Measurements from ENCODE around the gene SSNA1. TPM values are rescaled to one million over a fixed set of nuclear protein-coding genes. Genes with fewer than 3 reads are reported as not detected.

The SSNA1 gene
- total RNA-seq, 1 donor from 2014 or later = 123 TPM

DNA sequence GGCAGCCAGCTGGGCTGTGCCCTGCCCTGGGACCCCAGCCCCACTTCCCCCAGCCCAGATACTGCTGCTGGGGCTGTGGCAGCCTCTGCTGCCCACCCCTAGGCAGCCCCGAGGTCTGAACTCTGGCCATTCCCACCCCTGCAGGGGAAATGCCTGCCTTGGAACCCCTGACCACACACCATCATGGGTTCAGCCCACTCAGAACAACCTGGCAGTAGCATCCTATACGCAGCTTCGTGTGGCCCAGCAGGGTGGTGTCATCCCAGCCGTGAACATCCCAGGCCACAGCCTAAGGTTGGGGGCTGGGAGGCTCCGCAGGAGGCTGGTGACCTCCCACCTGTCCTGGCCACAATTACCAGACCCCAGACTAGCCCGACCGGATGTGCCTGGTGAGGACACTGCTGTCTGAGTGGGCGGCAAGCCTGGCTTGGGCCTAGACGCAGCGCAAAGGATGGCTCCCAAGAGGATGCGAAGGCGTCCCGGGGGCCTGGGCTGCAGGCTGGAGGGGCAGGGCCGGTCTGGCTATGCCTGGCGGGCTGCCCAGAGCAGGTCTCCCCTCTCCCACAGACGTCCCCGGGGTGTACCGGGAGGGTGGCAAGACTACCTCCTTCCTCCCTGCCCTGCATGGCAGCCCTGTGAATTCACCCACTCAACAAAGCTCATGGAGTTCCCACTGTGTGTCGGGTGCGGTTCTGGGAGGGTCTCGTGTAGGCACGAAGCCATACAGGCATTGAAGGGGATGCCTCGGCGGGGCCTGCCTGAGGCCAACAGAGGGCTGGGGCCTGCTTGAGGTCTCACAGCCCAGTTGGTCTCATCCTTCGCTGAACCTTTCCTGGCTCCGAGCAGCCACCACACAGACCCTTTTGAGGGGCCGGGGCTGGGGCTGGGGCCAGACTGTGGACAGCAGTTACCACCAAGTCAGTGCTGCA is 40.8 kb downstream of the SSNA1 start:
- Histone ChIP-seq H3K4me3 (no peak overlapping the region), H3K36me3 (no peaks in the 10 kb centered on the region), H3K4me1 (peaks cover 0 to under 1% of the 10 kb centered on the region in 2 donors), H3K27me3 (no peaks in the 10 kb centered on the region), H3K27ac (no peak overlapping the region), H3K9me3 (no peaks in the 10 kb centered on the region)
- intact Hi-C loops (cut with DNase I) = loop anchor here (10.0 kb wide), 1 partner anchor 434 kb away; the partner anchor contains the start of genes CCDC183 and TMEM141
- TF ChIP-seq, protein P1, sequence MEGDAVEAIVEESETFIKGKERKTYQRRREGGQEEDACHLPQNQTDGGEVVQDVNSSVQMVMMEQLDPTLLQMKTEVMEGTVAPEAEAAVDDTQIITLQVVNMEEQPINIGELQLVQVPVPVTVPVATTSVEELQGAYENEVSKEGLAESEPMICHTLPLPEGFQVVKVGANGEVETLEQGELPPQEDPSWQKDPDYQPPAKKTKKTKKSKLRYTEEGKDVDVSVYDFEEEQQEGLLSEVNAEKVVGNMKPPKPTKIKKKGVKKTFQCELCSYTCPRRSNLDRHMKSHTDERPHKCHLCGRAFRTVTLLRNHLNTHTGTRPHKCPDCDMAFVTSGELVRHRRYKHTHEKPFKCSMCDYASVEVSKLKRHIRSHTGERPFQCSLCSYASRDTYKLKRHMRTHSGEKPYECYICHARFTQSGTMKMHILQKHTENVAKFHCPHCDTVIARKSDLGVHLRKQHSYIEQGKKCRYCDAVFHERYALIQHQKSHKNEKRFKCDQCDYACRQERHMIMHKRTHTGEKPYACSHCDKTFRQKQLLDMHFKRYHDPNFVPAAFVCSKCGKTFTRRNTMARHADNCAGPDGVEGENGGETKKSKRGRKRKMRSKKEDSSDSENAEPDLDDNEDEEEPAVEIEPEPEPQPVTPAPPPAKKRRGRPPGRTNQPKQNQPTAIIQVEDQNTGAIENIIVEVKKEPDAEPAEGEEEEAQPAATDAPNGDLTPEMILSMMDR (IDR thresholded peaks at IDR 0.05) = no peak
- DNase-seq (ENCODE audit: low spot score in 2 of 2) = no peak

DNA sequence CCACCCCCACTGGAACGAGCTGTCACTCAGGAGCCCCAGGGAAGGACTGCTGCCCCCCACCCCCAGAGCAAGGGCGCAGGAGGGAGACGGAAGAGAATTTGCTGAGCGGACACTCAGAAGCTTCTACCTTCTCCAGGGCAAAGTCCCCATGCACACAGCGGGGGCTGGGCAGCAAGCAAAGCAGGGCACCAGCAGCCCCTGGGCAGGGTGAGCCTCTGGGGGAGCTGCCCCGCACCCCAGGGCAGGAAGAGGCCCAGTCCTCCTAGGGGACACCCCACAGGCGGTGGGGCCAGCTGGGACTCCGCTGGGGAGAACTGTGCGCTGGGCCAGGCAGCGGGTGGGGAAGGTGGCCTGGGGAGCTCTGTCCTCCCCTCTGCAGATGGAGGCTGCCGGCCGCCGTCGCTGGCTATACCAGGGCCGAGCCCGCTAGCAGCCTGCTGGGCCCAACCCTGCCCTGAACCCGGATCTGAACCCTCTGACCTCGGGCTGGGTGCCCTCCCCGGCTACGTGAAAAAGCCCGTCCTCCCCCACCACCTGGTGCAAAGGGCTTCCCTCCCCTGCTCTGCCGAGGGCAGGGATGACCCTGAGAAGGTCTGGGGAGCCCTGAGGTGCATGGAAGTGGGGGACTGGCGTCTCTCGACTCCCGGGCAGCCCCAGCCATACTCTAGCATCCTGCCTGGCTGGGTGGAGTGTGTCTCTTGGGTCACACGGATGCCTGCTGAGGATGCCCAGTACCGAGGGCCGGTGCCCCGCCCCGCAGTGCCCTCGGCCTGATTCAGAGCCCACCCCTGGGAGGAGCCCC is 41.6 kb downstream of the SSNA1 start:
- Histone ChIP-seq H3K27ac (no peak overlapping the region), H3K4me3 (no peak overlapping the region), H3K9me3 (no peaks in the 10 kb centered on the region), H3K36me3 (no peaks in the 10 kb centered on the region), H3K4me1 (no peaks in the 10 kb centered on the region), H3K27me3 (no peaks in the 10 kb centered on the region)
- intact Hi-C loops (cut with DNase I) = loop anchor here (10.0 kb wide), 1 partner anchor 435 kb away; the partner anchor contains the start of genes CCDC183 and TMEM141
- TF ChIP-seq, protein P1 (IDR thresholded peaks at IDR 0.05) = no peak
- DNase-seq (ENCODE audit: low spot score in 2 of 2) = no peak

DNA sequence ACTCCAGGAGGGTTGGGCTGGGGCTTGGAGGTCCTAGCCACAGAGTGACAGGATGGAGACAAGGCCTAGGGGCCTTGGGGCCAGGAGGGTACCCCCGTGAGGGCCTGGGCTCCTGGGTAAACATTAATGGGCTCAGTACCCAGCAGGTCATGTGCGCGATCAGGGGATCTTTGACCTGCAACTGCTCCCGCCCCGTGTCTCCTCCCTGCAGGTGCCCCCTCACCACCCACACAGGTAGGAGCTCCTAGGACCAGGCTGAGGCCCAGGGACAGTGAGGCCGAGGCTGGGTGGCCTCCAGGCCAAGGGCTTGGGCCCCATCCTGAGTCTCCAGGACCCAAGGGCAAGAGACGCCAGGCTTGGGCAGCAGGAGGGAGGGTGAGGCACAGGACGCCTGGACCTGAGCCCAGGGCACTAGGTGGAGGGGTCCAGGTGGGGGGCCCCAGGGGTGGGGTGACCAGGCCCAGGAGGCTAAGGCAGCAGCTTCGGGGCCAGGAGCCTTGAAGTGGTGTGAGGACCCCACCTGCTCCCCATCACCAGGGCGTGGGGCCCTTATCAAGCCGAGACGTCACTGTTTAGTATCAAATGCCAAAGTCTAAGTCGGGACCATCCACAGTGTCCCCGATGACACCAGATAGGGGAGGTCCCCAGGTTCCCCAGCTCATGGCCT is 42.4 kb downstream of the SSNA1 start, which contains the start of gene SLC34A3:
TSS of gene SLC34A3 (plus strand) at position 197 of the 667 bp plus-strand sequence. CDS start 802 bp downstream, outside the sequence.
- no peaks in the 10 kb centered on the region for H3K9me3 ChIP-seq
- no peaks in the 10 kb centered on the region for H3K27me3 ChIP-seq
- H3K27ac ChIP-seq = no peak within 1 kb of the TSS
- DNase-seq (ENCODE audit: low spot score in 2 of 2) = no peak
- H3K4me1 ChIP-seq = peaks cover 0 to 1% of the 10 kb centered on the region in 2 donors
- no peaks in the 10 kb centered on the region for H3K36me3 ChIP-seq
- TF ChIP-seq, protein P1 (IDR thresholded peaks at IDR 0.05) = no peak
- H3K4me3 ChIP-seq = no peak within 1 kb of the TSS
- intact Hi-C loops (cut with DNase I) = no loop called here

GRCh38 chr9:137231372-137232039 is 43.0 kb downstream of the SSNA1 start:
- no peak for DNase-seq (ENCODE audit: low spot score in 2 of 2)
- Histone ChIP-seq H3K9me3 (no peaks in the 10 kb centered on the region), H3K27me3 (no peaks in the 10 kb centered on the region), H3K4me1 (peaks cover 0 to 6% of the 10 kb centered on the region in 2 donors), H3K27ac (no peak overlapping the region), H3K36me3 (no peaks in the 10 kb centered on the region), H3K4me3 (no peak overlapping the region)
- intact Hi-C loops (cut with DNase I) = no loop called here
- TF ChIP-seq, protein P1 (IDR thresholded peaks at IDR 0.05) = no peak

GRCh38 chr9:137232101-137232500 is 43.6 kb downstream of the SSNA1 start:
- Histone ChIP-seq H3K9me3 (no peaks in the 10 kb centered on the region), H3K4me3 (no peak overlapping the region), H3K27ac (no peak overlapping the region), H3K36me3 (no peaks in the 10 kb centered on the region), H3K4me1 (peaks cover 0 to 10% of the 10 kb centered on the region in 2 donors), H3K27me3 (no peaks in the 10 kb centered on the region)
- intact Hi-C loops (cut with DNase I) = no loop called here
- DNase-seq (ENCODE audit: low spot score in 2 of 2) = no peak
- TF ChIP-seq, protein P1 (IDR thresholded peaks at IDR 0.05) = no peak
